ENCODE measurements around the gene OR1E1.
"Not testable (repeated sequence)": the region's sequence is repeated elsewhere in the genome, so short reads cannot be mapped to it uniquely, and the experiment has no call there.

The OR1E1 gene

GRCh38 chr17:3398310-3398709 lies at the start of gene OR1E1:
OR1E1 (minus strand) TSS chr17:3398410; CDS start chr17:3398410, 0 bp downstream.
- no peak for DNase-seq (ENCODE audit: low spot score)

- DNase-seq (ENCODE audit: low spot score) = peak; percentile 24
Observed at GRCh38 chr17:3447625-3448024, 49.4 kb upstream of the OR1E1 start.

- no peak for DNase-seq (ENCODE audit: low spot score)
Observed at GRCh38 chr17:3440451-3440850, 42.2 kb upstream of the OR1E1 start.

GRCh38 chr17:3438368-3438767 lies 40.2 kb upstream of the OR1E1 start:
- no peak for DNase-seq (ENCODE audit: low spot score)

- no peak for DNase-seq (ENCODE audit: low spot score)
Observed at GRCh38 chr17:3433741-3434140, 35.5 kb upstream of the OR1E1 start, which contains the start of gene OR1E2. OR1E2 (minus strand) TSS chr17:3433841; CDS start chr17:3433841, 0 bp downstream.

GRCh38 chr17:3433215-3433614 lies 35.0 kb upstream of the OR1E1 start:
- DNase-seq (ENCODE audit: low spot score) = not testable (repeated sequence)

GRCh38 chr17:3418222-3418621 lies 20.0 kb upstream of the OR1E1 start:
- DNase-seq (ENCODE audit: low spot score) = no peak

GRCh38 chr17:3415610-3416009 lies 17.4 kb upstream of the OR1E1 start:
- no peak for DNase-seq (ENCODE audit: low spot score)

GRCh38 chr17:3412216-3412615 lies 14.0 kb upstream of the OR1E1 start:
- not testable (repeated sequence) for DNase-seq (ENCODE audit: low spot score)

- DNase-seq (ENCODE audit: low spot score) = no peak
Observed at GRCh38 chr17:3411070-3411469, 12.9 kb upstream of the OR1E1 start, which contains the start of gene OR3A3. OR3A3 (plus strand) TSS chr17:3411370.

- not testable (repeated sequence) for DNase-seq (ENCODE audit: low spot score)
Observed at GRCh38 chr17:3403856-3404255, 5.6 kb upstream of the OR1E1 start.

- DNase-seq (ENCODE audit: low spot score) = no peak
Observed at GRCh38 chr17:3401786-3402185, 3.6 kb upstream of the OR1E1 start.

- DNase-seq (ENCODE audit: low spot score) = no peak
Observed at GRCh38 chr17:3400055-3400454, 1.8 kb upstream of the OR1E1 start.

- DNase-seq (ENCODE audit: low spot score) = not testable (repeated sequence)
Observed at GRCh38 chr17:3397801-3398200, 409 bp downstream of the OR1E1 start.

GRCh38 chr17:3389791-3390190 lies 8.4 kb downstream of the OR1E1 start:
- no peak for DNase-seq (ENCODE audit: low spot score)

GRCh38 chr17:3385869-3386816 lies 12.1 kb downstream of the OR1E1 start, which contains the start of gene OR3A2:
OR3A2 (minus strand) TSS chr17:3386308.
- no peak for DNase-seq (ENCODE audit: low spot score)

GRCh38 chr17:3381957-3382356 lies 16.3 kb downstream of the OR1E1 start:
- DNase-seq (ENCODE audit: low spot score) = no peak

- DNase-seq (ENCODE audit: low spot score) = no peak
Observed at GRCh38 chr17:3378321-3378720, 19.9 kb downstream of the OR1E1 start.

GRCh38 chr17:3371167-3371566 lies 27.0 kb downstream of the OR1E1 start:
- not testable (repeated sequence) for DNase-seq (ENCODE audit: low spot score)

Data from D341Med (cell line).